HG02943 (cell line): ENCODE results near the gene NANOS3.
A peak's percentile ranks its signal among the peaks of the same experiment; 100 is the strongest.
"Not testable (repeated sequence)": the region's sequence is repeated elsewhere in the genome, so short reads cannot be mapped to it uniquely, and the experiment has no call there.

Experiments used
- ATAC-seq: cut with Tn5 transposase; IDR thresholded peaks from one replicate; pipeline ENCODE4 v1.9.1; 2021; ENCODE audit warnings: mild to moderate bottlenecking, low read depth, moderate library complexity; ENCODE audit not compliant: unreplicated experiment

Gene NANOS3

GRCh38 chr19:13842291-13843103 lies 34.4 kb upstream of the NANOS3 start:
- no peak for ATAC-seq

- no peak for ATAC-seq
These were observed 33.6 kb upstream of the NANOS3 start for GRCh38 chr19:13843104-13843921.

GRCh38 chr19:13844130-13844631 lies 32.8 kb upstream of the NANOS3 start:
- no peak for ATAC-seq

- peak; percentile 49 for ATAC-seq
These were observed 30.2 kb upstream of the NANOS3 start for GRCh38 chr19:13846557-13847406.

- peak; percentile 7 for ATAC-seq
These were observed 29.3 kb upstream of the NANOS3 start for GRCh38 chr19:13847407-13848339.

GRCh38 chr19:13848340-13848677 lies 28.6 kb upstream of the NANOS3 start:
- ATAC-seq, result no peak

GRCh38 chr19:13848798-13849676 lies 27.9 kb upstream of the NANOS3 start:
- ATAC-seq, result no peak

GRCh38 chr19:13849991-13850909 lies 26.7 kb upstream of the NANOS3 start:
- ATAC-seq, result no peak

- ATAC-seq, result no peak
These were observed 25.8 kb upstream of the NANOS3 start for GRCh38 chr19:13850910-13851733.

GRCh38 chr19:13851734-13852114 lies 25.2 kb upstream of the NANOS3 start:
- not testable (repeated sequence) for ATAC-seq

GRCh38 chr19:13852171-13852707 lies 24.7 kb upstream of the NANOS3 start:
- not testable (repeated sequence) for ATAC-seq

- no peak for ATAC-seq
These were observed 20.4 kb upstream of the NANOS3 start for GRCh38 chr19:13856497-13856896.

- ATAC-seq, result no peak
These were observed 17.5 kb upstream of the NANOS3 start for GRCh38 chr19:13859361-13859880.

- no peak for ATAC-seq
These were observed 16.1 kb upstream of the NANOS3 start for GRCh38 chr19:13860679-13861391.

- no peak for ATAC-seq
These were observed 15.6 kb upstream of the NANOS3 start for GRCh38 chr19:13861392-13861713.
